Gastroesophageal sphincter (tissue), 3 donors: ENCODE results near the gene DUSP23.

Experiments
- CTCF ChIP-seq, 4 experiments: fragments of 200-600 bp in 2 of 4; fragments of 450-650 bp in 2 of 4; sonication (generic) in 1 of 4; IDR thresholded peaks; one replicate each; pipeline ENCODE4 v1.5.1; 2017 to 2019; ENCODE audit warnings: antibody characterized with exemption in 4 of 4, mild to moderate bottlenecking in 2 of 4, moderate library complexity in 2 of 4
- POLR2A ChIP-seq, 2 donors: fragments of 450-650 bp; IDR thresholded peaks; one replicate each; pipeline ENCODE4 v1.6.1; 2017; ENCODE audit warnings: antibody characterized with exemption in 2 of 2, mild to moderate bottlenecking in 2 of 2, moderate library complexity in 1 of 2

DNA sequence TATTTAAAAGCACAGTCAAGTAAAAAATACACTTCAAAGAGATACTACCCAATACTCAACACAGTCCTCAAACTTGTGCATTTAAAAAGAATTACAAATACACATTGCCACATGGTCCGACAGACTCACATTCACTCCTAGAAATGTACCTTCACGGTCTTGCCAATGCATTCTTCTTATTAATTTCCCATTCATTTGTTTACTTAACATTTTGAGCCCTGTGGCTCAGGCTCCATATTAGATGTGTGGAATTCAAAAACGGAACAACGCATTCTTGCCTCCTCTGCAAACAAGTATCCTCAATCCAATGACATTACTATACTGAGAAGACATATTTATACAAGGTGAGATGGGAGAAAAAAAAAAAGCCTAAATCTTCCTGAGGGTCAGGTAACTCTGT lies 2.5 kb upstream of the DUSP23 start:
- TF ChIP-seq CTCF (IDR thresholded peaks at IDR 0.05) (no peak), POLR2A (IDR thresholded peaks at IDR 0.05) (no peak)
